Keratinocyte (primary cell): ENCODE measurements around the gene DDIT3. TPM values are rescaled to one million over a fixed set of nuclear protein-coding genes. Genes with fewer than 3 reads are reported as not detected.

Experiments
- DNase-seq: peaks from one replicate; pipeline ENCODE4 v3.0.0-alpha.2; 2011; ENCODE audit warnings: low read depth, missing footprints, low spot score
- FAIRE-seq: peaks from 2 replicates; lab custom pipeline; 2011; peaks lifted over from hg19 to GRCh38; lab: Jason Lieb, UNC
- H2AFZ ChIP-seq: 2 replicates; pipeline ENCODE4 v1.6.0; 2012; ENCODE audit warnings: low read length, control low read depth, inconsistent platforms; ENCODE audit not compliant: control insufficient read depth
- H3K27ac ChIP-seq: 2 replicates; pipeline ENCODE4 v1.5.1; 2011; ENCODE audit warnings: low read length; ENCODE audit not compliant: control insufficient read depth, insufficient read depth
- H3K27me3 ChIP-seq: 3 replicates; pipeline ENCODE4 v1.6.0; 2011; ENCODE audit warnings: low read length; ENCODE audit not compliant: control insufficient read depth, insufficient read depth; ENCODE audit errors: extremely low read depth
- H3K36me3 ChIP-seq, 2 experiments: 2 replicates in 1 of 2; 3 replicates in 1 of 2; pipeline ENCODE4 v1.5.1; 2011; ENCODE audit warnings: low read length in 2 of 2, mild to moderate bottlenecking in 1 of 2; ENCODE audit not compliant: control insufficient read depth in 2 of 2, insufficient read depth in 2 of 2; ENCODE audit errors: extremely low read depth in 1 of 2
- H3K4me1 ChIP-seq: 3 replicates; pipeline ENCODE4 v1.5.1; 2011; ENCODE audit warnings: low read length; ENCODE audit not compliant: control insufficient read depth, insufficient read depth; ENCODE audit errors: extremely low read depth
- H3K4me2 ChIP-seq: 3 replicates; pipeline ENCODE4 v1.6.0; 2011; ENCODE audit warnings: low read depth, low read length; ENCODE audit not compliant: control insufficient read depth, insufficient read depth; ENCODE audit errors: extremely low read depth
- H3K4me3 ChIP-seq, 3 experiments: fragments of 200-600 bp in 1 of 3; sonication (generic) in 1 of 3; 2 replicates in 2 of 3; 3 replicates in 1 of 3; pipeline ENCODE4 v1.5.1; 2011 to 2016; ENCODE audit warnings: low read length in 3 of 3, mild to moderate bottlenecking in 3 of 3, control low read depth in 2 of 3, inconsistent platforms in 1 of 3, low read depth in 1 of 3, mixed read lengths in 1 of 3, mixed run types in 1 of 3, moderate library complexity in 1 of 3; ENCODE audit not compliant: control insufficient read depth in 2 of 3, insufficient read depth in 2 of 3; ENCODE audit errors: extremely low read depth in 1 of 3
- H3K79me2 ChIP-seq: 2 replicates; pipeline ENCODE4 v1.6.0; 2012; ENCODE audit warnings: low read length; ENCODE audit not compliant: control insufficient read depth, insufficient read depth
- H3K9ac ChIP-seq: 3 replicates; pipeline ENCODE4 v1.6.0; 2011; ENCODE audit warnings: low read length; ENCODE audit not compliant: control insufficient read depth, insufficient read depth; ENCODE audit errors: extremely low read depth
- H3K9me1 ChIP-seq: 3 replicates; pipeline ENCODE4 v1.6.0; 2011; ENCODE audit warnings: low read length; ENCODE audit not compliant: control insufficient read depth, insufficient read depth; ENCODE audit errors: extremely low read depth
- H3K9me3 ChIP-seq: 2 replicates; pipeline ENCODE4 v1.5.1; 2012; ENCODE audit warnings: low read depth, low read length; ENCODE audit not compliant: control insufficient read depth
- H4K20me1 ChIP-seq: 3 replicates; pipeline ENCODE4 v1.6.0; 2011; ENCODE audit warnings: low read length; ENCODE audit not compliant: control insufficient read depth, insufficient read depth; ENCODE audit errors: extremely low read depth
- CTCF ChIP-seq, 3 experiments: IDR thresholded peaks in 1 of 3; conservative IDR thresholded peaks in 1 of 3; optimal IDR thresholded peaks in 1 of 3; 2 replicates in 2 of 3; 3 replicates in 1 of 3; pipeline versions ENCODE3 to v1.5.1; 2011; ENCODE audit warnings: low read length in 3 of 3, mild to moderate bottlenecking in 3 of 3, moderate library complexity in 2 of 3, control low read depth in 1 of 3, inconsistent platforms in 1 of 3; ENCODE audit not compliant: insufficient read depth in 2 of 3; ENCODE audit errors: extremely low read depth in 1 of 3
- EZH2 ChIP-seq: IDR thresholded peaks from one replicate; pipeline ENCODE4 v1.6.1; 2012; ENCODE audit warnings: inconsistent platforms, mild to moderate bottlenecking, low read length, moderate library complexity
- dilution Hi-C: fragments of 300-500 bp; cut with MboI; formaldehyde crosslinking; loops from one replicate; pipeline ENCODE4 v1.7.0; 2020; ENCODE audit warnings: low sequenced_read_pairs; ENCODE audit not compliant: extremely low pct_ligation_motif_present
- polyA plus RNA-seq, 5 experiments: library from polyadenylated mRNA; depleted of rRNA in 3 of 5; stranded (reverse) in 3 of 5; stranded (forward) in 1 of 5; unstranded in 1 of 5; fragments of >200 nt; gene quantifications; 1 replicate in 1 of 5; 2 replicates in 3 of 5; 3 replicates in 1 of 5; pipeline versions ENCODE4 v1.2.1 to v1.2.3, GENCODE V29; 2011 to 2012; ENCODE audit warnings: missing spikeins in 2 of 5, low read depth in 1 of 5, low replicate concordance in 1 of 5

Gene DDIT3
- polyA plus RNA-seq, 1 donor (not counting 4 experiments of a cell fraction or from before 2014, with no cell fraction given), result 25.6 TPM

GRCh38 chr12:57524814-57525614, 4.7 kb upstream of the DDIT3 start:
- no peaks in the 10 kb centered on the region for H3K27me3 ChIP-seq
- H3K36me3 ChIP-seq, result peaks cover 28 to 39% of the 10 kb centered on the region in 2 experiments
- peaks cover 5% of the 10 kb centered on the region for H4K20me1 ChIP-seq
- FAIRE-seq, result no peak
- no peaks in the 10 kb centered on the region for H3K9me3 ChIP-seq
- TF ChIP-seq EZH2 (no peak), CTCF (optimal IDR thresholded peaks at IDR 0.05 in 1 of 3, IDR thresholded peaks at IDR 0.05 in 1 of 3, conservative IDR thresholded peaks at IDR 0.05 in 1 of 3; ENCODE audit: extremely low read depth in 1 of 3, insufficient read depth in 2 of 3, low read length in 3 of 3) (no peak)
- peaks cover 24% of the 10 kb centered on the region for H3K4me1 ChIP-seq
- peaks cover 2% of the 10 kb centered on the region for H3K9me1 ChIP-seq
- no peak for DNase-seq
- H3K9ac ChIP-seq, result no peak overlapping the region
- H2AFZ ChIP-seq, result no peak overlapping the region
- dilution Hi-C loops, result no loop called here
- H3K79me2 ChIP-seq, result peaks cover 26% of the 10 kb centered on the region
- H3K27ac ChIP-seq, result no peak overlapping the region
- no peak overlapping the region for H3K4me3 ChIP-seq
- H3K4me2 ChIP-seq, result no peak overlapping the region

DNA sequence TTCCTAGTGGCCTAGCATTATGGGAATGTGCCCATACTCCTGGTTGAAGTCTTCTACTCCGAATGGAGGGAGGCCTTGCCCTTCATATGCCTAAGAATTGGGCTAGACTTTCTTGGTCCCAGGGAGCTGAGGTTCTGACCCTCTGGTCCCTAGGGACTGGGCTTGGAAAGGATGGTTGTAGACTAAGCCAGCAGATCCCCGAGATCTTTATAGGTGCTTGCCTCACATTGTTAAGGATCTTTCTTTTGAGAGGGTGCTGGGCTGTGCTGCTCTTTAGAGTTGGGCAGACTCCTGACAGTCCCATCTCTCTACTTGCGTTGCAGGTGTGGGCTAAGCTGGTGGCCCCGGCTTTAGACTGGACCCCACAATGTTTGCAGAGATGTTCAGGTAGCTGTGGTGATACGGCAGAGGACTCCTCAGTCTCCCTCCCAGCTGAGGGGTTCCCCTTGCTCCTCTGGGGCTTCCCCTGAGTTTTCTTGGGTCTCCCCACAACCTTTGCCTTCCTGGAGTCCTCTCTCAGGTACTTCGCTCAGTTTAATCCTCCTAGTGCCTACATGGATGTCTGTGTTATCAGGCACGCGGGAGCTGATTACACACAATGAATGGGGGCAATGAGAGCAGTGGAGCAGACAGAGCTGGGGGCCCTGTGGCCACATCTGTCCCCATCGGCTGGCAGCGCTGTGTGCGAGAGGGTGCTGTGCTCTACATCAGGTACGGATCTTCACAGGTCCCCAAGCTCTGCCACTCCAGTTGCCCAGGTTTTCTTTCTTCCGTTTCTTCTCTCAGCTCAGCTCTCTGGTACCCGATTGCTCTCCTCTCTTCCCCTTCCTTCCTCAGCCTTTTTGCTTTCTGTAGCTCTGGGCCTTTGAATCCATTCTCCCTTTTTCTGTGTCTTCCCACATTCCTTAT, 3.6 kb upstream of the DDIT3 start:
- FAIRE-seq, result peak; percentile 23
- peaks cover 37% of the 10 kb centered on the region for H3K79me2 ChIP-seq
- H2AFZ ChIP-seq, result no peak overlapping the region
- TF ChIP-seq CTCF (optimal IDR thresholded peaks at IDR 0.05 in 1 of 3, IDR thresholded peaks at IDR 0.05 in 1 of 3, conservative IDR thresholded peaks at IDR 0.05 in 1 of 3; ENCODE audit: extremely low read depth in 1 of 3, insufficient read depth in 2 of 3, low read length in 3 of 3) (no peak), EZH2 (no peak)
- peak overlapping the region; percentile 65 for H3K27ac ChIP-seq
- H3K4me3 ChIP-seq, result peak overlapping the region; percentile 75 to 90 (median 80)
- H3K4me2 ChIP-seq, result peak overlapping the region; percentile 93
- peaks cover 26 to 41% of the 10 kb centered on the region in 2 experiments for H3K36me3 ChIP-seq
- dilution Hi-C loops, result no loop called here
- H3K9ac ChIP-seq, result peak overlapping the region; percentile 84
- H3K4me1 ChIP-seq, result peaks cover 27% of the 10 kb centered on the region
- no peak for DNase-seq
- peaks cover 2% of the 10 kb centered on the region for H3K9me1 ChIP-seq
- no peaks in the 10 kb centered on the region for H3K9me3 ChIP-seq
- peaks cover 13% of the 10 kb centered on the region for H4K20me1 ChIP-seq
- H3K27me3 ChIP-seq, result no peaks in the 10 kb centered on the region
